Cardiac muscle cell (in vitro differentiated cells and primary cell): ENCODE results near the gene SBNO2. TPM values are rescaled to one million over a fixed set of nuclear protein-coding genes. Genes with fewer than 3 reads are reported as not detected.

Experiments
- DNase-seq, 2 donors: peaks; one replicate each; pipeline versions ENCODE4 v3.0.0 to v3.0.0-alpha.2; 2010 to 2017; ENCODE audit warnings: low read depth in 1 of 2, low spot score in 1 of 2
- H3K27ac ChIP-seq: fragments of 200-600 bp; sonication (generic); 2 replicates; pipeline ENCODE4 v1.5.1; 2016
- H3K27me3 ChIP-seq: fragments of 200-600 bp; sonication (generic); 2 replicates; pipeline ENCODE4 v1.6.0; 2016; ENCODE audit warnings: control low read depth
- H3K36me3 ChIP-seq: fragments of 200-600 bp; sonication (generic); 2 replicates; pipeline ENCODE4 v1.5.1; 2016; ENCODE audit warnings: control low read depth
- H3K4me1 ChIP-seq: fragments of 200-600 bp; sonication (generic); 2 replicates; pipeline ENCODE4 v1.8.1; 2017; ENCODE audit warnings: low read depth, mild to moderate bottlenecking, mixed run types
- H3K4me3 ChIP-seq: fragments of 200-600 bp; sonication (generic); 2 replicates; pipeline ENCODE4 v1.5.1; 2016; ENCODE audit warnings: mild to moderate bottlenecking
- H3K9me3 ChIP-seq: fragments of 200-600 bp; sonication (generic); 2 replicates; pipeline ENCODE4 v1.5.1; 2017; ENCODE audit warnings: low read depth, mild to moderate bottlenecking, control low read depth
- CTCF ChIP-seq: IDR thresholded peaks from 2 replicates; pipeline ENCODE4 v1.5.1; 2012; ENCODE audit warnings: low read depth, mild to moderate bottlenecking, low read length
- polyA plus RNA-seq: library from polyadenylated mRNA; unstranded; fragments of >200 nt; fragmentation: Nextera tagmentation; extraction: Ambion mirVana; gene quantifications from 2 replicates; pipeline ENCODE4 v1.2.1, GENCODE V29; 2016
- total RNA-seq: library from RNA; depleted of rRNA; stranded (reverse); fragments of >200 nt; gene quantifications from 2 replicates; pipeline ENCODE4 v1.2.3, GENCODE V29; 2016

The SBNO2 gene
- total and polyA plus RNA-seq, 2 experiments from 2014 or later = 11.8 to 28.5 TPM

- Histone ChIP-seq H3K9me3 (no peaks in the 10 kb centered on the region), H3K4me3 (no peak overlapping the region), H3K27ac (no peak overlapping the region), H3K4me1 (no peaks in the 10 kb centered on the region), H3K27me3 (no peaks in the 10 kb centered on the region), H3K36me3 (no peaks in the 10 kb centered on the region)
- no peak for DNase-seq
- no peak for TF ChIP-seq CTCF
Measured at GRCh38 chr19:1145635-1146411, 28.2 kb downstream of the SBNO2 start.

- Histone ChIP-seq H3K36me3 (no peaks in the 10 kb centered on the region), H3K9me3 (no peaks in the 10 kb centered on the region), H3K27ac (no peak overlapping the region), H3K4me3 (no peak overlapping the region), H3K27me3 (no peaks in the 10 kb centered on the region), H3K4me1 (no peaks in the 10 kb centered on the region)
- no peak for DNase-seq
- TF ChIP-seq CTCF = no peak
Measured at GRCh38 chr19:1144741-1145140, 29.3 kb downstream of the SBNO2 start.

- no peak for TF ChIP-seq CTCF
- no peak overlapping the region for H3K4me3 ChIP-seq
- no peak overlapping the region for H3K27ac ChIP-seq
- DNase-seq = no peak
- no peaks in the 10 kb centered on the region for H3K27me3 ChIP-seq
- no peaks in the 10 kb centered on the region for H3K36me3 ChIP-seq
- H3K9me3 ChIP-seq = no peaks in the 10 kb centered on the region
- no peaks in the 10 kb centered on the region for H3K4me1 ChIP-seq
Measured at GRCh38 chr19:1143828-1144399, 30.2 kb downstream of the SBNO2 start.

GRCh38 chr19:1141944-1142343, 32.1 kb downstream of the SBNO2 start:
- Histone ChIP-seq H3K27ac (no peak overlapping the region), H3K36me3 (no peaks in the 10 kb centered on the region), H3K9me3 (no peaks in the 10 kb centered on the region), H3K27me3 (no peaks in the 10 kb centered on the region), H3K4me1 (no peaks in the 10 kb centered on the region), H3K4me3 (no peak overlapping the region)
- DNase-seq = no peak
- TF ChIP-seq CTCF = no peak

DNA sequence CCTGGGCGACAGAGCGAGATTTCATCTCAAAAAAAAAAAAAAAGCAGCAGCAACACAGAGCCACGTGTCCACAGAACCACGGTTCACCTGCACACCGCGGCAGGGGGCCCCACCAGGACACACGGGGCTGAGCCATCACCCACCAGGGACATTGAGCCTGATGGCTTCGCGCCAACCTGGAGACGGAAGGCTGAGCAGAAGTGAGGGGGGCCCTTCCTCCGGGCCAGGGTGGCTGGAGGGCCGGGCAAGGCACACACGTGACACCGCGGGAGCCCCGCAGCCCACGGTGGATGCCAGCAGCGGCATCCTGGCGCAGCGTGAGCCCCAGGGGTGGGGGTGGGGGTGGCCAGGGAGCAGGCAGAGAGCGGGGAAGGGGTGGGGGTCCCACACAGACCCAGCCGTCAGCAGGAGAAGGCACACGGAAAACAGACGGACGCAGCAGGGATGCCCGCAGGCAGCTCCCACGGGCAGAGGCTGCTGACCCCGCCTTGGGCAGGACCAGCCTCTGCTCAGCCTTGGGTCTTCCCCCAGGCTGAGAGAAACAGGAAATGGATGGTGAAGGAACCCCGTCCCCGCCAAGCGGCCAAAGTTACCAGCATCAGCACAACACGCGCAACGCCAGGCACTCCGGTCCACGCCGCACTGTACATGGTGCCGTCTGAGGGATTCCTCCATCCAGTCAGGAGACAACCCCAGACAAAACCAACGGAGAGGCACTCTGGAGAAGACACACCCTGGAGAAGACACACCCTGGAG, 33.6 kb downstream of the SBNO2 start:
- no peaks in the 10 kb centered on the region for H3K27me3 ChIP-seq
- H3K9me3 ChIP-seq = no peaks in the 10 kb centered on the region
- H3K27ac ChIP-seq = no peak overlapping the region
- no peaks in the 10 kb centered on the region for H3K36me3 ChIP-seq
- H3K4me3 ChIP-seq = no peak overlapping the region
- no peaks in the 10 kb centered on the region for H3K4me1 ChIP-seq
- DNase-seq = no peak
- TF ChIP-seq CTCF = no peak
